Islet precursor cell (in vitro differentiated cells): ENCODE measurements around the gene P2RY12.

Experiments
- DNase-seq: peaks from one replicate; pipeline ENCODE4 v3.0.0-alpha.2; 2018

P2RY12 gene

DNA sequence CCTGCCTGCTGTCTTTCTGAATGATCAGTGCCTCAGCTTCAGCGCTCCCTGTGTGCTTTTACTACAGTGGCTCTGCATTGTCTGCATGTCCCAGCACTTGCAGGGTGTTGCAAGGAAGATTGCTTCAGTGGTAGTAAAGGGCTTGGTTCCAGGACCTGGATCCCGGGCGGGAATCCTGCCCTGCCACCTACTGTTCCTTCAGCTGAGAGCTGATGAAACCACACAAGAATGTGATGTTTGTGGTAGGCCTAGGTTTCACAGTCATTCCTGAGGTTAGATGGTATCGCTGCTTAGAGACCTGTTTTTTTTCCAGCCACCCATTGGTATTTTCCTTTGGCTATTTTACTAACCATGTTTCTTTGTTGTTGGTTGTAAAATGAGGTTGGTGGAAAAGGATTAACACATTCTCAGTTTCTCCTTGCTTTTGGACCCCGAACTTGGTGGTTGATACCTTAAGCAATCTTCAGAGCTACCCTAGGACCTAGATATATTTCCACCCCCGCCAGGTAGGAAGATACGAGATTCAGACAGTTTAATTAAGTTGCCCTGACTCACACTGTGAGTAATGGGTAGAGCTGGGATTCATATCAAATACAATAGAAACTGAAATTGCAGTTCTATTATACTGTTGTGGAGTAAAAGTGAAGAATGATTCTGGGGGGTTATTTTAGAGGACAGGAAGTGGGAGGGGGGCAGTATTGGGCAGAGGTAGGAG, 79.3 kb downstream of the P2RY12 start:
- DNase-seq: peak; percentile 99

- no peak for DNase-seq
These were observed 80.8 kb downstream of the P2RY12 start for GRCh38 chr3:151303751-151304150.

DNA sequence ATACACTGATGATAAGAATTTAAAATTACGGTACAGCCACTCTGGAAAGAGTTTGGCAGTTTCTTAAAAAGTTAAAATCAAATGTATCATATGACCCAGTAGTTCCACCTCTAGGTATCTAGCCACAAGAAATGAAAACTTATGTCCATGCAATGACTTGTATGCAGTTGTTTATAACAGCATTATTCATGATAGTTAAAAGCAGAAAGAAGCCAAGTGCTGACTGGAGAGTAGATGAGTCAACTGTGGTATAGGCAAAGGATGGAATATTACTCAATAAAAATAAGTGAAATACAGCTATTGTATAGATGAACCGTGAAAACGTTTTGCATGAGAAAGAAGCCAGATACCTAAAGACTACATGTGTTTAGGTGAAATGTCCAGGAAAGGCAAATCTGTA, 82.8 kb downstream of the P2RY12 start:
- DNase-seq: no peak

- no peak for DNase-seq
These were observed 84.0 kb downstream of the P2RY12 start for GRCh38 chr3:151300539-151300938.

DNA sequence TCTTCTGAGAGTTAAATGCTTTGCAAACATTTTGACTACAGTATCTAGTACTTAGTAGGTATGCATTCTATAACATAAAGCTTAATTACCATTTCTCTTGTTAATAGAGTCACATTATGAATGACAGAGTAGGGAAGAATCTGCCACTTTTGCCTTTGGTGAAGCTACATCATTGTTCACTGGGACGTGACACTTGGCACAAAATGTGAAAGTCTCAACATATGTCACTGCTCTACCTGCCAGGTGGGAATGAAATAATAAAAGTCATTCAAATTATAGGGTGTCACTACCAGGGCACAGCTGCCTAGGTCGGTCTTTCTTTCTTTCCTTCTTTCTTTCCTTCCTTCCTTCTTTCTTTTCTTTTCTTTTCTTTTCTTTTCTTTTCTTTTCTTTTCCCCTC, 85.5 kb downstream of the P2RY12 start:
- DNase-seq: no peak

GRCh38 chr3:151297429-151297828, 87.1 kb downstream of the P2RY12 start:
- no peak for DNase-seq

- peak; percentile 84 for DNase-seq
These were observed 88.3 kb downstream of the P2RY12 start for GRCh38 chr3:151296226-151296625.

- peak; percentile 83 for DNase-seq
These were observed 91.4 kb downstream of the P2RY12 start for GRCh38 chr3:151293127-151293526.

DNA sequence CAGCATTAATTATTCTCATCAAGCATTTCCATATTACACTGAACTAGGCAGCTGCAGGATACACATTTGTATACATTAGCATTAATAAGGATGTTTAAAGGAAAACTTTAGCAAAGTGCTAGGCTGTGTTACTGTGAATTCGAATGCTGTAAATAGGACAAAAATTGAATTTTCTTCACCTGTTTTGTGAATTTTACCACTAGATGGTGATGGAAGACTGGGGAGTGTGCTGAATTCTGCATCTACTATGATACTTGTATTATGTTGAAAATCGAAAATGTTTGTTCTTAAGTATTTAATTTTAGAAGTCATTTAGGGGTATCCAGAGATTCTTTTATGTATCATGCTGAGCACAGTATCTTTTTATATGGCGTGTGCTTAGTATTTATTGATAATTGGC, 93.9 kb downstream of the P2RY12 start:
- no peak for DNase-seq

DNA sequence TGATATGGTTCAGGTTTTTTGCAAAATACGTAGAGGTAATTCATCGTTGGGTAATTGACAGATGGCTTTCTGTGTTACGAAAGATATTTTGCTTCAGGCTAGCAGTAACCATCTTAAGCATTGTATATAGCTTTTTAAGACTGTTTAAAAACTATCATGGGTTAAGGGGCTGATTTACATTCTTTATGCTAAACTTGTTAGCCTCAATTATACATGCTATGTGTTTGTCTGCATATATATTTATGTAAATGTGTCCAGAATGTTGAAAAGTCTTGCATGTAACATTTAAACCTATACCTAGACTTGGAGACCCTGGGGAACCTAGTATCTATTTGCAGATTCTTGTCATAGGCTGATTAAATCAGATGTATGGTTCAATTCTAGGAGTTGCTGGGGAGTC, 95.1 kb downstream of the P2RY12 start:
- DNase-seq: no peak
